ENCODE measurements around the gene WT1. TPM values are rescaled to one million over a fixed set of nuclear protein-coding genes. Genes with fewer than 3 reads are reported as not detected.

WT1 gene
- total RNA-seq, 1 donor: under 0.01 TPM

GRCh38 chr11:32400670-32401369 is 34.5 kb downstream of the WT1 start:
- no peaks in the 10 kb centered on the region for H3K4me1 ChIP-seq (ENCODE audit: insufficient read depth, low read length)
- no peak overlapping the region for H3K27ac ChIP-seq (ENCODE audit: low read depth, low read length)
- H3K4me2 ChIP-seq (ENCODE audit: insufficient read depth, low read length): no peak overlapping the region
- no peak for DNase-seq (ENCODE audit: insufficient read length, low spot score, missing footprints)
- peaks cover 4% of the 10 kb centered on the region for H3K27me3 ChIP-seq (ENCODE audit: insufficient read depth, low read length)
- no peaks in the 10 kb centered on the region for H3K36me3 ChIP-seq (ENCODE audit: insufficient read depth, low read length)
- H3K9me3 ChIP-seq (ENCODE audit: low read depth, low read length): no peaks in the 10 kb centered on the region
- TF ChIP-seq CTCF (IDR thresholded peaks at IDR 0.05; ENCODE audit: extremely low read depth, low read depth, low read length): no peak
- no peak overlapping the region for H3K4me3 ChIP-seq (ENCODE audit: insufficient read depth, low read length)
- no peak overlapping the region for H2AFZ ChIP-seq (ENCODE audit: low read length)
- no peaks in the 10 kb centered on the region for H4K20me1 ChIP-seq (ENCODE audit: insufficient read depth, low read length)
- H3K79me2 ChIP-seq (ENCODE audit: insufficient read depth, low read length): no peaks in the 10 kb centered on the region

- peaks cover 4% of the 10 kb centered on the region for H3K27me3 ChIP-seq (ENCODE audit: insufficient read depth, low read length)
- no peak for TF ChIP-seq CTCF (IDR thresholded peaks at IDR 0.05; ENCODE audit: extremely low read depth, low read depth, low read length)
- no peaks in the 10 kb centered on the region for H3K9me3 ChIP-seq (ENCODE audit: low read depth, low read length)
- no peak for DNase-seq (ENCODE audit: insufficient read length, low spot score, missing footprints)
- H4K20me1 ChIP-seq (ENCODE audit: insufficient read depth, low read length): no peaks in the 10 kb centered on the region
- no peaks in the 10 kb centered on the region for H3K36me3 ChIP-seq (ENCODE audit: insufficient read depth, low read length)
- H2AFZ ChIP-seq (ENCODE audit: low read length): no peak overlapping the region
- no peak overlapping the region for H3K4me2 ChIP-seq (ENCODE audit: insufficient read depth, low read length)
- no peak overlapping the region for H3K27ac ChIP-seq (ENCODE audit: low read depth, low read length)
- H3K79me2 ChIP-seq (ENCODE audit: insufficient read depth, low read length): no peaks in the 10 kb centered on the region
- no peaks in the 10 kb centered on the region for H3K4me1 ChIP-seq (ENCODE audit: insufficient read depth, low read length)
- H3K4me3 ChIP-seq (ENCODE audit: insufficient read depth, low read length): no peak overlapping the region
Measured at GRCh38 chr11:32400196-32400595, 35.1 kb downstream of the WT1 start.

GRCh38 chr11:32396991-32397390 is 38.3 kb downstream of the WT1 start:
- H3K79me2 ChIP-seq (ENCODE audit: insufficient read depth, low read length): no peaks in the 10 kb centered on the region
- no peak for DNase-seq (ENCODE audit: insufficient read length, low spot score, missing footprints)
- H3K36me3 ChIP-seq (ENCODE audit: insufficient read depth, low read length): no peaks in the 10 kb centered on the region
- H4K20me1 ChIP-seq (ENCODE audit: insufficient read depth, low read length): no peaks in the 10 kb centered on the region
- no peak overlapping the region for H2AFZ ChIP-seq (ENCODE audit: low read length)
- no peaks in the 10 kb centered on the region for H3K27me3 ChIP-seq (ENCODE audit: insufficient read depth, low read length)
- no peak overlapping the region for H3K4me2 ChIP-seq (ENCODE audit: insufficient read depth, low read length)
- H3K4me3 ChIP-seq (ENCODE audit: insufficient read depth, low read length): no peak overlapping the region
- H3K27ac ChIP-seq (ENCODE audit: low read depth, low read length): no peak overlapping the region
- no peaks in the 10 kb centered on the region for H3K9me3 ChIP-seq (ENCODE audit: low read depth, low read length)
- H3K4me1 ChIP-seq (ENCODE audit: insufficient read depth, low read length): no peaks in the 10 kb centered on the region
- no peak for TF ChIP-seq CTCF (IDR thresholded peaks at IDR 0.05; ENCODE audit: extremely low read depth, low read depth, low read length)

- Histone ChIP-seq H3K79me2 (ENCODE audit: insufficient read depth, low read length) (no peaks in the 10 kb centered on the region), H3K27me3 (ENCODE audit: insufficient read depth, low read length) (no peaks in the 10 kb centered on the region), H3K27ac (ENCODE audit: low read depth, low read length) (no peak overlapping the region), H3K4me3 (ENCODE audit: insufficient read depth, low read length) (no peak overlapping the region), H3K9me3 (ENCODE audit: low read depth, low read length) (no peaks in the 10 kb centered on the region), H3K4me2 (ENCODE audit: insufficient read depth, low read length) (no peak overlapping the region), H3K36me3 (ENCODE audit: insufficient read depth, low read length) (no peaks in the 10 kb centered on the region), H4K20me1 (ENCODE audit: insufficient read depth, low read length) (no peaks in the 10 kb centered on the region), H3K4me1 (ENCODE audit: insufficient read depth, low read length) (no peaks in the 10 kb centered on the region), H2AFZ (ENCODE audit: low read length) (no peak overlapping the region)
- DNase-seq (ENCODE audit: insufficient read length, low spot score, missing footprints): no peak
- no peak for TF ChIP-seq CTCF (IDR thresholded peaks at IDR 0.05; ENCODE audit: extremely low read depth, low read depth, low read length)
Measured at GRCh38 chr11:32396331-32396730, 39.0 kb downstream of the WT1 start.

All from osteoblast (primary cell).